IPS-18c (cell line): ENCODE measurements around the gene TEX14.
"Not testable (repeated sequence)": the region's sequence is repeated elsewhere in the genome, so short reads cannot be mapped to it uniquely, and the experiment has no call there.

ENCODE experiments used
- H3K4me3 ChIP-seq: 2 replicates; pipeline ENCODE4 v1.7.0; 2013; ENCODE audit warnings: low read depth, mild to moderate bottlenecking, low read length, moderate library complexity; ENCODE audit not compliant: insufficient read depth
- H3K9me3 ChIP-seq: one replicate; pipeline ENCODE4 v1.6.1; 2013; ENCODE audit warnings: mild to moderate bottlenecking, low read length, moderate library complexity; ENCODE audit not compliant: control insufficient read depth, insufficient read depth

The TEX14 gene

DNA sequence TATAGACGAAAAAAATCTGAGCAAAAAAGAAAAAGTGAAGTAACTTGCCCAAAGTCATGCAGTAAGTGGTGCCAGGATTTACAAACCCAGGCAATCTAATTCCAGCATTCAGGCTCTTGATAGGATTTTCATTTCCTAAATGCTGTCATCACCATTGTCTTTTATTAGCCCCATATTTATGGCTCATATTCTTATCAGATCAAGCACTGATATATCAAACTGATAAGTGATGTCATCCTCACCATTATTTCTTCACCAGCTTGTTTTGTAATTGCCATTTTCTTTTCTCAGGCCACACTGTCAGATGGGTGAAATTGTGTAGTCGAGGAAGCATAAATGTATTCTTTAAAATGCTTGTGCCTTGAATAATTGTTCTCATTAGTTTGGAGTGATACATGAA lies 1.9 kb upstream of the TEX14 start:
- no peaks in the 10 kb centered on the region for H3K9me3 ChIP-seq
- H3K4me3 ChIP-seq, result no peak overlapping the region

DNA sequence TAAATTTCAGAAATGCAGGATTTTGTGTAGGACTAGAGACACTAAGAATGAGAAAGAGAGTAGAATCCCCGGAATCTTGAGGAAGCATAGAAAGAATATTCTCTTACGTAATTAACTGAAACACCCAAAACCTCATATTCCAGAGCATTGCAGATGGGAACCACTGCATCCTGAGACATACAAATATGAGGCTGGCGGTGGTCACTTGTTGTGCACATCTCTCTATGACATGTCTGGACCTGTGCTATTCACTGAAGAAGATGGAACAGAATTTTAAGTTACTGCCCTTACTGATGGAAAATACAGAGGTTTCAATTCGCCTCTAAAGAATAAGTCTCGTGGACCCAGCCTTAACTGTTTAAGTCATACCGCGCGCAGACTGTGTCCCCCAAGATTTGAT lies 1.4 kb upstream of the TEX14 start:
- no peaks in the 10 kb centered on the region for H3K9me3 ChIP-seq
- H3K4me3 ChIP-seq, result 0 out of 2 replicates have a peak overlapping the region, but pooled peaks have one; percentile 43

DNA sequence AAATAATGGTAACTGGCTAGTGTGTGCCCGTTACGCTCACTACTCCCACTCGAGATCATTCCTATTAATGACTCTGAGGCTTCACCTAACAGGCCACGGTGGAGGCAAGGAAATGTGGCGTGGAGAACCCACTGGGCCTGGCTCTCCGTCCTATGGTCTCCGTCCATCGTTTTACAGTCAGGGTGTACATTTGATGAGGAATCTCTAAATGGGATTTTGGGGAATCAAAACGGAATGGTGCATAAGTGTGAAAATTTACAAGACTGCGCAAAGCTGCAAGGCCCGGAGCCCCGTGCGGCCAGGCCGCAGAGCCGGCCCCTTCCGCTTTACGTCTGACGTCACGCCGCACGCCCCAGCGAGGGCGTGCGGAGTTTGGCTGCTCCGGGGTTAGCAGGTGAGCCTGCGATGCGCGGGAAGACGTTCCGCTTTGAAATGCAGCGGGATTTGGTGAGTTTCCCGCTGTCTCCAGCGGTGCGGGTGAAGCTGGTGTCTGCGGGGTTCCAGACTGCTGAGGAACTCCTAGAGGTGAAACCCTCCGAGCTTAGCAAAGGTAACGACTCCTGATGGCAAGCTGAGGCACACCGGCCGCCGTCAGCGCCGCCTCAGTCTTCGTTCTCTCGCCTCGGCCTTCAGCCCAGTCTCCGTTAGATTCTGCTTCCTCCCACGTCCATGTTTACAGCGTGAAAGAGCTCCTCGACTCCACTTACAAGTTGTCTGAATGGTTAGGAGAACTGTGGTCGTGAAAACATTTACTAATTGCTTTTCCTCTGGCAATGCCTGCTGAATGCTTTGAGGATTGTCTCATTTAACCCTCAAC lies 602 bp upstream of the TEX14 start, which contains the start of gene RAD51C:
RAD51C (plus strand) TSS at position 364 of the 817 bp plus-strand sequence; CDS start at position 406, 42 bp downstream.
- Histone ChIP-seq H3K9me3 (no peaks in the 10 kb centered on the region), H3K4me3 (peak within 1 kb of the TSS; percentile 43)

DNA sequence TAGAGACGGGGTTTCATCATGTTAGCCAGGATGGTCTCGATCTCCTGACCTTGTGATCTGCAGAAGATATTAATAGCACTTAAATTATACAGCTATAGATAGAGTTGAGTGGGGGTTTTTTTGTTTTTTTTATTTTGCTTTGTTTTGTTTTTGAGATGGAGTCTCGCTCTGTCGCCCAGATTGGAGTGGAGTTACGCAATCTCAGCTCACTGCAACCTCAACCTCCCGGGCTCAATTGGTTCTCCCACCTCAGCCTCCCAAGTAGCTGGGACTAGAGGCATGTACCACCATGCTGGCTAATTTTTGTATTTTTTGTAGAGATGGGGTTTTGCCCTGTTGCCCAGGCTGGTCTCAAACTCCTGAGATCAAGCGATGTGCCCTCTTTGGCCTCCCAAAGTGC lies 1.8 kb downstream of the TEX14 start:
- not testable (repeated sequence) for H3K4me3 ChIP-seq, H3K9me3 ChIP-seq

DNA sequence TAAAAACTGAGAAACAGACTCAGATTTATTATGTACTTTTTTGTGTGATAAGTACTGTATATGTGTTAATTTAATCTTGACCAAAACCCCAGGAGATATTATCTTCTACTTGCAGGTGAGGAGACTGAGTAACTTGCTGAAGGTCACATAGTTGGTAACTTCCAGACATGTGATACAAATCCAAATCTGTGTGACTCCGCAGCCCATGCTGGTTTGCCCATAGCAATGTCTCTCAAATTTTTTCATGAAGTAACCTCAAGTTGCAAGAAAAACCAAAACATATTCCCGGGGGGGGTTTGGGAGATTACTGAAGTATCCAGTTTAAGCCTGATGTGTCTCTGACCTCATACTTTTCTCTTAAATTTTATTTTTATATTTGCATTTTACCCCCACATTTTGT lies 3.3 kb downstream of the TEX14 start:
- H3K9me3 ChIP-seq, result no peaks in the 10 kb centered on the region
- H3K4me3 ChIP-seq, result no peak overlapping the region

DNA sequence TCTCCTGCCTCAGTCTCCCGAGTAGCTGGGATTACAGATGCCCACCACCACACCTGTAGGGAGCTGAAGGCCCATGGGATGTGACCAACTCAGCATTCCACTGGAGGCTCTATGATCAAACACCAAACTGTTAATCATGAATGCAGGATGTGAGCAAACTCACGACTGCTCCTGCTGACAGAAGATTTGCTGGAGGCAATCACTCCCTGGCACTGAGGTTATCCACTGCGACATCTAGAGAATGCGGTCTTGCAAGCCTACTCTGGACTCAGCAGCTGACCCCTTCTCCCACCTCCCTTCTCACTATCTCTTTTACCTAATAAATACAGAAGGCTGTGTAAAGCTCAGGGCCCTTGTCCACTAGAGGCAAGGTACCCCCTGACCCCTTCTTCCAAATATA lies 4.9 kb downstream of the TEX14 start:
- Histone ChIP-seq H3K4me3 (no peak overlapping the region), H3K9me3 (no peaks in the 10 kb centered on the region)

DNA sequence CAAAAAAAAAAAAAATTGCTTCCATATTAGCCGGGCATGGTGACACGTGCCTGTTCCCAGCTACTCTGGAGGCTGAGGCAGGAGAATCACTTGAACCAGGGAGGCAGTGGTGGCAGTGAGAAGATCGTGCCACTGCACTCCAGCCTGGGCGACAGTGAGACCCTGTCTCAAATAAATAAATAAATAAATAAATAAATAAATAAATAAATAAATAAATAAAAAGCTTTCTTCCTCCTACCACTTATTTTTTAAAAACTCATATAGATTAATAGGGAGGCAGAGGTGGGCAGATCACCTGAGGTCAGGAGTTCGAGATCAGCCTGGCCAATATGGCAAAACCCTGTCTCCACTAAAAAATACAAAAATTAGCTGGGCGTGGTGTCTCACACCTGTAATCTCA lies 7.4 kb downstream of the TEX14 start:
- H3K4me3 ChIP-seq, H3K9me3 ChIP-seq: not testable (repeated sequence)

DNA sequence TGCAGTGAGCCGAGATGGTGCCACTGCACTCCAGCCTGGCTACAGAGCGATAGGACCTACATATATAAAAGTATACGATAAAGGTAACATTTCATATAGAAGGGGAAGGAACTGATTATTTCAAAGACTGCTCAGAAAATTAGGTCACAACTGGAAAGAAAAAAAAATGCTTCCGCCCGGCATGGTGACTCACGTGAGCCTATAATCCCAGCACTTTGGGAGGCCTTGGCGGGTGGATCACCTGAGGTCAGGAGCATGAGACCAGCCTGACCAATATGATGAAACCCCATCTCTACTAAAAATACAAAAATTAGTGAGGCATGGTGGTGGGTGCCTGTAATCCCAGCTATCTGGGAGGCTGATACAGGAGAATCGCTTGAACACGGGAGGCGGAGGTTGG lies 7.8 kb downstream of the TEX14 start:
- Histone ChIP-seq H3K4me3 (no peak overlapping the region), H3K9me3 (no peaks in the 10 kb centered on the region)

DNA sequence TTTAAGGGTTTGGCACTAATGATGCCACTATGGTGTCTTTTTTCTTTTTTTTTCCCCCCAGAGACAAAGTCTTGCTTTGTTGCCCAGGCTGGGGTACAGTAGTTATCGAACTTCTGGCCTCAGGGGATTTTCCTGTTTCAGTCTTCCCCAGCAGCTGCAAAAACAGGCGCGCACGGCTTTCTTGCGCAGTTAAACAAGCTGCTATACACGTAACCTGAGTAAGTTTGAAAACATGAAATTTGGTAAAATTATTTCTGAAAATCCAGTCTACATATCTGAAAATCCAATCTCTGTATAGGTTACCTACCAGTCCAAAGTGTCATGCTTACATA lies 11.8 kb downstream of the TEX14 start:
- no peak overlapping the region for H3K4me3 ChIP-seq
- no peaks in the 10 kb centered on the region for H3K9me3 ChIP-seq

DNA sequence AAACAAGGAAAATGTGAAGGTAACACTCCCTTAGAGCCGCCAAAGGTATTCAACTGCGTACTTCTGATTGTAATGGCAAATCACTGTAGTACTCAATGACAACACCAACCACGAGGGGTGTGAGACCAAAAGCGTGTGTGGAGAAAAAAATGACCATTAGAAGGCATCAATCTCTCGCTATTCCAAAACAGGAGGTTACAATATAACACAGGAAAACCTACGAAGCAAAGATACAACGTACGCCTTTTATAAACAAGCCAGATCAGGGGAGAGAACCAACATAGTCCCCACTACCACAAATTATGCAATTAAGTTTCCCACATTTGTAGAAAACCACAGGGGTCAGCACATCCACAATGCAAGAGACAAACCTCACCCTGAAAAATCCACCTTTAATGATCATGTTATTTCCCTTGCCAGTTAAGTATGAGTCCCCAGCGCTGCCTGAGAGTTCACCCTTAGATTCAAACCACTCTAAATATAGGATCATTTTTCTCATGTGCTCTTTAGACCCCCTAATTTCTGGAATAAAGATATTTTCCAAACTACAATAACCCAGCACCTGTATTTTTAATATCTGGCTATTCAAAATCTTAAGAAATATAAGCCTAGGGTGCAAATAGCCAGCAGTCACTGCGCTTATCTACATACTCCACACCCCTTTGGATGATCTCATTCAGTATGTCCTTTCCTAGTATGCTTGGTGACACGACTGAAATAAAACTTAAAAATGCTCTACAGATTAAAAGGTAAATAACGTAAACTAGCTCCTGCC lies 12.4 kb downstream of the TEX14 start:
- no peaks in the 10 kb centered on the region for H3K9me3 ChIP-seq
- H3K4me3 ChIP-seq, result no peak overlapping the region

DNA sequence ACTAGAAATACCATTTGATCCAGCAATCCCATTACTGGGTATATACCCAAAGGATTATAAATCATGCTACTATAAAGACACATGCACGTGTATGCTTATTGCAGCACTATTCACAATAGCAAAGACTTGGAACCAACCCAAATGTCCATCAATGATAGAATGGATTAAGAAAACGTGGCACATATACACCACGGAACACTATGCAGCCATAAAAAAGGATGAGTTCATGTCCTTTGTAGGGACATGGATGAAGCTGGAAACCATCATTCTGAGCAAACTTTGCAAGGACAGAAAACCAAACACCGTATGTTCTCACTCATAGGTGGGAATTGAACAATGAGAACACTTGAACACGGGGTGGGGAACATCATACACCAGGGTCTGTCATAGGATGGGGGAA lies 13.6 kb downstream of the TEX14 start:
- H3K9me3 ChIP-seq, H3K4me3 ChIP-seq: not testable (repeated sequence)

DNA sequence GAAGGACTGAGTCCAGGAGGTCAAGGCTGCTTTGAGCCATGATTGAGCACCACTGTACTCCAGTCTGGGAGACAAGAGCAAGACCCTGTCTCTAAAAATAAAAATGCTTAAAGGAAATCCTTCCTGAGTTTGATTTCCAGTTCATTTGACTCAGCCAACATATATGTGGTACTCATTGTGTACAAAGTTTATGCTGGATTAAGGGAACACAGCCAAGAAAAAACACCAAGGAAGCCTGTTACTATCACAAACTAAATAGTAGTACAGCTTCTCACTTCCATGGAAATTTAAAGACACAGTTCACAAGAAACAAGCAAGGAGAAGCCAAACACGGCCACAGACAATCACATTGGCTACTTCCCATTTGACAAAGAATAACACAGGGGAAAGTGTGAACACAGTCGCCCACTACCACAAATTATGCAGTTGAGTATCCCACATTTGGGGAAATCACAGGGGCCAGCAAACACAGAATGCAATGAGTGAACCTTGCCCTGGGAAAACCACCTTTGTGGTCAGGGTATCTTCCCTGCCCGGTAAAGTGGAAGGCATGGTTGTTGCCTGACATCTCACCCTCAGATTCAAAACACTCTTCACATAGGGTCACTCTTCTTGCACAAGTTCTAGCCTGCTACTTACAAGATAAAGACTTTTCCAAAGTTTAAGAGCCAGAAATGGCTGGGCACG lies 14.5 kb downstream of the TEX14 start:
- Histone ChIP-seq H3K9me3 (no peaks in the 10 kb centered on the region), H3K4me3 (no peak overlapping the region)

DNA sequence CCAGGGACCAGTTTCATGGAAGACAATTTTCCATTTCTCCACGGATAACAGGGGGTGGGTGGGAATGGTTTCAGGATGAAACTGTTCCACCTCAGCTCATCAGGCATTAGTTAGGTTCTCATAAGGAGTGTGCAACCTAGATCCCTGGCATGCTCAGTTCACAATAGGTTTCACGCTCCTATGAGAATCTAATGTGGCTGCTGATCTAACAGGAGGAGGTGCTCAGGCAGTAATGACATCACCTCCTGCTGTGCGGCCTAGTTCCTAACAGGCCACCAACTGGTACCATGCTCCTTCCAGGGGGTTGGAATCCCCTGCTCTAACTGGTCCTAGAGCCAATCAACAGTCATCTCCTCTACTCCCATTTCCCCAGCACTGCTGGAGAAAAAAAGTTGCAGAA lies 19.9 kb downstream of the TEX14 start:
- no peak overlapping the region for H3K4me3 ChIP-seq
- H3K9me3 ChIP-seq, result no peaks in the 10 kb centered on the region

DNA sequence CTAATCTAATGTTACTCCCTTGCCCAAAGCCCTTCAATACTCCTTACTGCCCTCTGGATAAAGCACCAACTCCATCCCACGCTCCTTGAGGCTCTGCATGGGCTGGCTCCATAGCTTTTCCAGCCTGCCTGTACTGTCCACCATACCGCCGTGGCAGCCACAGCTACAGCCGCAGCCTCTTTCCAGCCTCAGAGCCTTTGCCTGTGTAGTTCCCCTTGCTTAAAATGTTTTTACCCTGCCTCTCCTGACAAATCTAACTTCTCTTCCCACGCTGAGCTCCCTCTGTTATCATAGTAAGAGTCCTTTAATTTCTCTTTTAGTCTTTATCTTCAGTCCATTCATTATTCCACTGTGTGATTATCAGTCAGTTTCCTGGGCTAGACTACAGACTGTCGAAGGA lies 22.0 kb downstream of the TEX14 start:
- H3K4me3 ChIP-seq, result no peak overlapping the region
- no peaks in the 10 kb centered on the region for H3K9me3 ChIP-seq

DNA sequence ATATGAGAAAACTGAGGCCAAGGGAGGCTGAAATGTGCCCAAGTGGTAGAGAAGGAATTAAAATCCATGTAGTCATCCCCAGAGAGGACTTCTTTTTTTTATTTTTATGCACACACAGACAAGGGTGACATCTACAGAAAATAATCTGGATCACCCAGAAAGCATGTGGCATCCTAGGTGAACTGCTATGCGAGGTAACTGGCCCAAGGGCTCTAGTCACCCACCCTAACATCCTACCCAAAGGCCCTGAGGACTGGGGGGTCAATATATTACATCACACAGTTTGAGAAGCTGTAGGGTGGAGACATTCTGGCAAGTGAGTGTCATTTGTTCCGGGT lies 23.3 kb downstream of the TEX14 start:
- Histone ChIP-seq H3K4me3 (no peak overlapping the region), H3K9me3 (no peaks in the 10 kb centered on the region)

DNA sequence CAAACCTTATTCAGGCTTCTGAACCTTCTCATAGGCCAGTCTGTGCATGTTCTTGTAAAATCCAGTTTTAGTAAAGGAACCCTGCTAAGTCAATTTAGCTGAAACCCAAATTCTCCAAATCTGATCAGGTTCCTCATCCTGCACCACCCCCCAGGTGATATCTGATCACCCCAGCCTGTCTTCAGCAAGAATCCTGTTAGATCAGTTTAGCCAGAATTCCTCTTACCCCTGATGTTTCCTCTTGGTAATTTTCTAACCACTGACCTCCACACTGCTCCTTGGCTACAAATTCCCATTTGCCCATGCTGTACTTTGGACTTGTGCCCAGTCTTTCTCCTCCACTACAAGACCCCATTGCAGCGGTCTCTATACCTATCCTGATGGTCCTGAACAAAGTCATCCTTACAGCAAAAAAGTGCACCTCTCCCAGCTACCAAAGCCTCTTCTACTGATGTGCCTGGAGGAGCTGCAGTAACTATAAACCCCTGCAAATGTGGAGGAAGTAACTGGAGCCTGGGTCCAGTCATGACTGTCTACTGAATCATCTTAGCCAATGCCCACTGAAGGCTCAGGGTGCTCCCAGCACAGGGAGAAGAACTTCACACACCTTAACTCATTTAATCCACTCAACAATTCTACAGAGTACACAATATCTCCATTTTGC lies 23.8 kb downstream of the TEX14 start:
- Histone ChIP-seq H3K9me3 (no peaks in the 10 kb centered on the region), H3K4me3 (no peak overlapping the region)

DNA sequence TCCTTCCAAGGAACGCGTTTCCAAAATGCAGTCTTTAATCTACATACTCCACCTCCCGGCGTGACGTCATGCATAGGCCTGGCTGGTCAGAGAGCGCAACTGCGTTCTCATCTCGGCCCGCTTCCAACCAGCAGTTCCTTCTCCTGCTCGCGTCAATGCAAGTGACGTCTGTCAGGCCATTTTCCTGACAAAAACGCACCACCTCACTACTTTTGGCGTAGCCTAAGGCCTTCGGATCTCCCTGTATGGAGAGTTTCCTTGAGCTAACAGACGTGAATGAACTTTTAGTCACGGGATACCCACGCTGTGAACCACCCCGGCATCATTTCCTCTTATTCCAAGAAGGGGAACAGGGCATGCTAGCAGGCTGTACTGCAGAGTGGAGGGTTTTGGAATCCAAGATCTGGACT lies 25.0 kb downstream of the TEX14 start:
- no peaks in the 10 kb centered on the region for H3K9me3 ChIP-seq
- H3K4me3 ChIP-seq, result no peak overlapping the region
